IPS-NIHi11 (cell line): Measurements from ENCODE around the gene KCTD8.

Source experiments
- DNase-seq: peaks from one replicate; pipeline ENCODE4 v3.0.0; 2012; ENCODE audit warnings: mixed read lengths, low spot score

Gene KCTD8

GRCh38 chr4:44448521-44449461 is at the start of gene KCTD8:
KCTD8 (minus strand) TSS chr4:44448809.
- peak; percentile 92 for DNase-seq

- DNase-seq = no peak
Measured at GRCh38 chr4:44494810-44495701, 46.4 kb upstream of the KCTD8 start.

- peak; percentile 49 for DNase-seq
Measured at GRCh38 chr4:44493924-44494323, 45.3 kb upstream of the KCTD8 start.

- DNase-seq = no peak
Measured at GRCh38 chr4:44487341-44487740, 38.7 kb upstream of the KCTD8 start.

GRCh38 chr4:44479731-44480130 is 31.1 kb upstream of the KCTD8 start:
- DNase-seq = no peak

- no peak for DNase-seq
Measured at GRCh38 chr4:44462259-44462658, 13.7 kb upstream of the KCTD8 start.

- peak; percentile 39 for DNase-seq
Measured at GRCh38 chr4:44447563-44448504, 775 bp downstream of the KCTD8 start.

GRCh38 chr4:44446801-44447562 is 1.6 kb downstream of the KCTD8 start:
- DNase-seq = peak; percentile 10

- DNase-seq = no peak
Measured at GRCh38 chr4:44446191-44446590, 2.4 kb downstream of the KCTD8 start.

GRCh38 chr4:44438687-44439086 is 9.9 kb downstream of the KCTD8 start:
- DNase-seq = no peak

- DNase-seq = no peak
Measured at GRCh38 chr4:44434247-44434646, 14.4 kb downstream of the KCTD8 start.

GRCh38 chr4:44425614-44426208 is 22.9 kb downstream of the KCTD8 start:
- peak; percentile 41 for DNase-seq

GRCh38 chr4:44422912-44423311 is 25.7 kb downstream of the KCTD8 start:
- DNase-seq = no peak

GRCh38 chr4:44421330-44422065 is 27.1 kb downstream of the KCTD8 start:
- no peak for DNase-seq

GRCh38 chr4:44415251-44415650 is 33.4 kb downstream of the KCTD8 start:
- DNase-seq = peak; percentile 20

GRCh38 chr4:44368413-44369167 is 80.0 kb downstream of the KCTD8 start:
- peak; percentile 30 for DNase-seq

GRCh38 chr4:44354172-44354571 is 94.4 kb downstream of the KCTD8 start:
- no peak for DNase-seq

GRCh38 chr4:44351069-44351468 is 97.5 kb downstream of the KCTD8 start:
- DNase-seq = no peak

- no peak for DNase-seq
Measured at GRCh38 chr4:44342800-44343199, 105.8 kb downstream of the KCTD8 start.
